GM12878 (cell line): ENCODE data around the gene CSTF1.

Experiments
- CHD1 ChIP-seq: IDR thresholded peaks from 2 replicates; pipeline ENCODE4 v1.6.1; 2012; ENCODE audit warnings: low read depth, low read length, improper control_type of control experiment
- CTCF ChIP-seq, 3 experiments: IDR thresholded peaks in 2 of 3; conservative IDR thresholded peaks in 1 of 3; 2 replicates each; pipeline ENCODE4 v1.5.1; 2011; ENCODE audit warnings: low read depth in 3 of 3, low read length in 3 of 3, mild to moderate bottlenecking in 3 of 3, control low read depth in 2 of 3, moderate library complexity in 2 of 3, inconsistent platforms in 1 of 3, mixed read lengths in 1 of 3; ENCODE audit not compliant: control insufficient read depth in 2 of 3, insufficient read depth in 1 of 3; ENCODE audit errors: extremely low read depth in 1 of 3
- MYC ChIP-seq: IDR thresholded peaks from 2 replicates; pipeline ENCODE4 v1.6.1; 2011; ENCODE audit warnings: mild to moderate bottlenecking, low read length, moderate library complexity, inconsistent platforms; ENCODE audit not compliant: insufficient read depth, insufficient replicate concordance, insufficient read length, severe bottlenecking
- POLR2A ChIP-seq: IDR thresholded peaks from 2 replicates; pipeline ENCODE4 v1.6.1; 2011; ENCODE audit warnings: low read depth, mild to moderate bottlenecking, low read length
- TARDBP ChIP-seq: IDR thresholded peaks from 2 replicates; pipeline ENCODE4 v1.6.1; 2016; ENCODE audit warnings: borderline replicate concordance
- USF2 ChIP-seq: IDR thresholded peaks from 2 replicates; pipeline ENCODE4 v1.6.1; 2011; ENCODE audit warnings: low read depth, low read length, improper control_type of control experiment, borderline replicate concordance
- ZBTB4 ChIP-seq: fragments of 450-650 bp; formaldehyde crosslinking; IDR thresholded peaks from 2 replicates; pipeline ENCODE4 v1.4.0; 2022; ENCODE audit warnings: mild to moderate bottlenecking, moderate library complexity

- TF ChIP-seq CTCF (IDR thresholded peaks at IDR 0.05 in 2 of 3, conservative IDR thresholded peaks at IDR 0.05 in 1 of 3; ENCODE audit: control insufficient read depth in 2 of 3, extremely low read depth in 1 of 3, insufficient read depth in 1 of 3, low read depth in 3 of 3, low read length in 3 of 3) (no peak), USF2 (no peak), MYC (no peak), POLR2A (no peak), TARDBP (no peak), ZBTB4 (no peak), CHD1 (no peak)
Measured at GRCh38 chr20:56430461-56430860, 38.0 kb downstream of the CSTF1 start.
